ENCODE results near the gene FHL2. TPM values are rescaled to one million over a fixed set of nuclear protein-coding genes. Genes with fewer than 3 reads are reported as not detected.
A peak's percentile ranks its signal among the peaks of the same experiment; 100 is the strongest.

The FHL2 gene
- total RNA-seq, 8 experiments from 2014 or later, result 2.4 to 87.6 (median 23.4) TPM

GRCh38 chr2:105380432-105381100, 18.3 kb downstream of the FHL2 start:
- no peak overlapping the region for H3K27ac ChIP-seq
- H3K4me3 ChIP-seq, result no peak overlapping the region
- peak in 1 of 8 experiments; percentile 11 for ATAC-seq (replicated peaks in 6 of 8)
- in situ Hi-C loops (cut with MboI; ENCODE audit: low pct_unique_long_range_greater_than_20kb in 2 of 9, low sequenced_read_pairs in 9 of 9, unreplicated experiment in 9 of 9), result loop anchor here in 1 of 9 experiments (25.0 kb wide), 1 partner anchor 132 kb away; no protein-coding TSS in a partner anchor
- WGBS, 10 experiments, result 40 to 93% (median 78%) methylated on average over 2 to 9 of the region's 9 CpGs
- no peaks in the 10 kb centered on the region for H3K4me1 ChIP-seq (replicated peaks in 1 of 2)

- no peak for ATAC-seq (replicated peaks in 6 of 8)
- Histone ChIP-seq H3K27ac (no peak overlapping the region), H3K4me3 (no peak overlapping the region), H3K4me1 (replicated peaks in 1 of 2) (no peaks in the 10 kb centered on the region)
- 55 to 100% (median 90%) methylated on average over 1 to 6 of the region's 7 CpGs; no CpG with 5 or more reads in 2 of the 10 experiments for WGBS, 10 experiments
- in situ Hi-C loops (cut with MboI; ENCODE audit: low pct_unique_long_range_greater_than_20kb in 2 of 9, low sequenced_read_pairs in 9 of 9, unreplicated experiment in 9 of 9), result loop anchor here in 3 of 9 experiments (5.0 to 25.0 kb wide), 3 partner anchors 133 to 143 kb away; no protein-coding TSS in a partner anchor
Observed at GRCh38 chr2:105379741-105380186, 19.1 kb downstream of the FHL2 start.

GRCh38 chr2:105378921-105379383, 19.9 kb downstream of the FHL2 start:
- 60 to 100% (median 97%) methylated on average over 1 to 4 of the region's 4 CpGs; no CpG with 5 or more reads in 4 of the 10 experiments for WGBS, 10 experiments
- no peaks in the 10 kb centered on the region for H3K4me1 ChIP-seq (replicated peaks in 1 of 2)
- H3K4me3 ChIP-seq, result no peak overlapping the region
- no peak for ATAC-seq (replicated peaks in 6 of 8)
- in situ Hi-C loops (cut with MboI; ENCODE audit: low pct_unique_long_range_greater_than_20kb in 2 of 9, low sequenced_read_pairs in 9 of 9, unreplicated experiment in 9 of 9), result loop anchor here in 3 of 9 experiments (5.0 to 25.0 kb wide), 3 partner anchors 133 to 143 kb away; no protein-coding TSS in a partner anchor
- no peak overlapping the region for H3K27ac ChIP-seq

DNA sequence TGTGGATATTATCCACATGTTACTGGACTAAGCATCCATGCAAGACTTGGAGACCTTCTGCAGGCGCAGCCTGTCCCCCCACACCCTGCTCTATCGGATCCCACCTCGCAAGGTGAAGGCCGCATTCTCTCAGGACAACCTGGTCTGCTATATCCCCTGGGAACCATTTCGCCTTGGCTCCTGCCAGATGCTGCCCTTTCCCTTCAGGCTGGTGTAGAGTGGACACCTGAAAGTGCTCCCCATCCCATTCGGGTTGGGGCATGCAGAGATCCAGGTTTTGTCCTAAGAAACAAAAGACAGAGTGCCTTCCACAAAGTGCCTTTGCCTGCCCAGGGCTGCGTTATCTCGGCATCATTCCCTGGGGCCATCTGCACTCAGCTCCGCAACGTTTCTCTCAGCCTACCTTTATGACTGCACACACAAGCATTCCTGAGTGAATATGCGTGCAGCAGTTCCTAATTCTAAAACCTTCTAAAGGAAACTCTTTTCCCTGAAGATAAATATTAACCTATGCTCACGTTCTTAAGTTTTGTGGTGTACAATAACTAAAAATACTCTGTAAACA, 20.5 kb downstream of the FHL2 start:
- no peak overlapping the region for H3K4me3 ChIP-seq
- no peak overlapping the region for H3K27ac ChIP-seq
- H3K4me1 ChIP-seq (replicated peaks in 1 of 2), result no peaks in the 10 kb centered on the region
- WGBS, 10 experiments, result 74 to 100% (median 90%) methylated on average over 1 to 9 of the region's 12 CpGs; no CpG with 5 or more reads in 1 of the 10 experiments
- peak in 2 of 8 experiments; percentile 0 to 4 for ATAC-seq (replicated peaks in 6 of 8)
- in situ Hi-C loops (cut with MboI; ENCODE audit: low pct_unique_long_range_greater_than_20kb in 2 of 9, low sequenced_read_pairs in 9 of 9, unreplicated experiment in 9 of 9), result loop anchor here in 3 of 9 experiments (5.0 to 25.0 kb wide), 3 partner anchors 134 to 144 kb away; no protein-coding TSS in a partner anchor

DNA sequence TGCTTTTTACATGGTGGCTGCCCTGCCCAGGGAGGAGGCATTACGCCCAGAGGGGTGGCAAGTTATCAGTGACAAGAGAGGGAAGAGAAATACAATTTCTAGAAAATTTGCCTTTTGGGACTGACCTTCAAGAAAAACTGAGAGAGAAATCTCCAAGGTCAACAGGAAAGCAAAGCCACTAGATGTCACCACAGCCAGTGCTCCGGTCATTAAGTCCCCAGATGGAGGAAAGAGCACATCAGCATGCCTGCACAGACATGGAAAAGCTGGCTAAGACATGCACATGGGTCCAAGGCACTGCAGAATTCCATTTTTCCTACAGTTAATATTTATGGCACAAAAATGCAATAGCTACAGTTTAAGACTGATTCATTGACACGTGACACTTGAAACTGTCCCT, 21.0 kb downstream of the FHL2 start:
- ATAC-seq (replicated peaks in 6 of 8), result peak in 2 of 8 experiments; percentile 4 to 15
- WGBS, 10 experiments, result 0 to 100% (median 76%) methylated on average over 1 to 3 of the region's 3 CpGs; no CpG with 5 or more reads in 2 of the 10 experiments
- no peaks in the 10 kb centered on the region for H3K4me1 ChIP-seq (replicated peaks in 1 of 2)
- H3K4me3 ChIP-seq, result no peak overlapping the region
- in situ Hi-C loops (cut with MboI; ENCODE audit: low pct_unique_long_range_greater_than_20kb in 2 of 9, low sequenced_read_pairs in 9 of 9, unreplicated experiment in 9 of 9), result loop anchor here in 3 of 9 experiments (5.0 to 25.0 kb wide), 3 partner anchors 134 to 144 kb away; no protein-coding TSS in a partner anchor
- H3K27ac ChIP-seq, result no peak overlapping the region

GRCh38 chr2:105376789-105377240, 22.0 kb downstream of the FHL2 start:
- H3K4me3 ChIP-seq, result no peak overlapping the region
- no peak overlapping the region for H3K27ac ChIP-seq
- ATAC-seq (replicated peaks in 6 of 8), result peak in 6 of 8 experiments; percentile 44 to 95 (median 56)
- in situ Hi-C loops (cut with MboI; ENCODE audit: low pct_unique_long_range_greater_than_20kb in 2 of 9, low sequenced_read_pairs in 9 of 9, unreplicated experiment in 9 of 9), result loop anchor here in 3 of 9 experiments (5.0 to 25.0 kb wide), 3 partner anchors 135 to 145 kb away; no protein-coding TSS in a partner anchor
- peaks cover 0 to under 1% of the 10 kb centered on the region in 2 donors for H3K4me1 ChIP-seq (replicated peaks in 1 of 2)
- WGBS, 10 experiments, result 6 to 95% (median 45%) methylated on average over 2 to 5 of the region's 5 CpGs

- 44 to 93% (median 89%) methylated on average over 1 to 9 of the region's 11 CpGs for WGBS, 10 experiments
- Histone ChIP-seq H3K4me1 (replicated peaks in 1 of 2) (peaks cover 0 to 7% of the 10 kb centered on the region in 2 donors), H3K27ac (no peak overlapping the region), H3K4me3 (no peak overlapping the region)
- in situ Hi-C loops (cut with MboI; ENCODE audit: low pct_unique_long_range_greater_than_20kb in 2 of 9, low sequenced_read_pairs in 9 of 9, unreplicated experiment in 9 of 9), result loop anchor here in 3 of 9 experiments (5.0 to 25.0 kb wide), 3 partner anchors 136 to 146 kb away; no protein-coding TSS in a partner anchor
- no peak for ATAC-seq (replicated peaks in 6 of 8)
Observed at GRCh38 chr2:105376010-105376409, 22.8 kb downstream of the FHL2 start.

DNA sequence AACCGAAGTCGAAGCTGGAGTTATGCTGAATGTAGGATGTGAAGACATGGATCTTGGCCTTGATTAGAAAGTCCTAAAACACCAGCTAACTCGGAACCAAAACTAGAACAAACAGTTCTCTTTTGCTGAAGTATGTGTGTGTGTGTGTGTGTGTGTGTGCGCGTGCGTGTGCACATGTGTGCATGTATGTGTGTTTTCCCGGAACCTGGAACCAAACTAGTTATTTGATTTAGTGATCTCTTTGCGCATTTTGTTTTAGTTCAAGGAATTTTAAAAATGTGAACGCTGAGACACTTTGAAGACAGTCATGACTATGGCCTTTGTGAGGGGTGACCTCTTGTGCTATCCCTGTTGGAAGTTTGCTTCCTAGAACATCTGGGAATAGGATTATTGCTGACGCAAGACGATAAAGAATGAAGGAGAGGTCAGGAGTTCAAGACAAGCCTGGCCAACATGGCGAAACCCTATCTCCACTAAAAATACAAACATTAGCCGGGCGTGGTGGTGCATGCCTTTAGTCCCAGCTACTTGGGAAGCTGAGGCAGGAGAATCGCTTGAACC, 23.8 kb downstream of the FHL2 start:
- Histone ChIP-seq H3K4me1 (replicated peaks in 1 of 2) (peaks cover 0 to 7% of the 10 kb centered on the region in 2 donors), H3K27ac (no peak overlapping the region), H3K4me3 (no peak overlapping the region)
- in situ Hi-C loops (cut with MboI; ENCODE audit: low pct_unique_long_range_greater_than_20kb in 2 of 9, low sequenced_read_pairs in 9 of 9, unreplicated experiment in 9 of 9), result loop anchor here in 3 of 9 experiments (5.0 to 25.0 kb wide), 3 partner anchors 137 to 147 kb away; no protein-coding TSS in a partner anchor
- 65 to 97% (median 89%) methylated on average over 1 to 14 of the region's 15 CpGs for WGBS, 10 experiments
- peak in 1 of 8 experiments; percentile 2 for ATAC-seq (replicated peaks in 6 of 8)

DNA sequence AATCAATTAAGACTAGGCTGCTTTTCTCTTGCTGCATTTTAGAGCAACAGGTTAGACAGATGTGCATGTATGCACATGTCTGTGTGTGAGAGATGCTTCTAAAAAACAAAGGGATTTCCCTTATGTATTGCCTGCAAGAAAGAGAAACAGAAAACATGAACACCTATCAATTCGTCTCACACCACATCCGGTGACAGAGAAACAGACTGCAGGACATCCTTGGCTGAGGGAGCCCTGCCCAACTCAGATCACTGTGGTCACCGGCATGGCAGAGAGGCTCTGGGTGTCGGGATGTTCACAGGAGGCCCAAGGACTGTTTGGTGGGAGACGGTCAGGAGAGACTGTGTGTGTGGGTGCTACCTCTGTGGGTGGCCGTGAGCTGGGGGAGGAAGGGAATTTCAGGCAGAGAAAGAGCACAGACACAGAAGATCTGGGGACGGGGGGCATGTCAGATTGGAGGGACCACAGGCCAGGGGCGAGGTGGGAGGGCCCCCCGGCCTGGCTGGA, 24.9 kb downstream of the FHL2 start:
- H3K4me1 ChIP-seq (replicated peaks in 1 of 2), result peaks cover 0 to 7% of the 10 kb centered on the region in 2 donors
- no peak overlapping the region for H3K27ac ChIP-seq
- H3K4me3 ChIP-seq, result no peak overlapping the region
- in situ Hi-C loops (cut with MboI; ENCODE audit: low pct_unique_long_range_greater_than_20kb in 2 of 9, low sequenced_read_pairs in 9 of 9, unreplicated experiment in 9 of 9), result loop anchor here in 4 of 9 experiments (10.0 to 25.0 kb wide), 3 partner anchors 138 to 163 kb away; no protein-coding TSS in a partner anchor
- no peak for ATAC-seq (replicated peaks in 6 of 8)
- 83 to 100% (median 90%) methylated on average over 2 to 3 of the region's 9 CpGs; no CpG with 5 or more reads in 7 of the 10 experiments for WGBS, 10 experiments

DNA sequence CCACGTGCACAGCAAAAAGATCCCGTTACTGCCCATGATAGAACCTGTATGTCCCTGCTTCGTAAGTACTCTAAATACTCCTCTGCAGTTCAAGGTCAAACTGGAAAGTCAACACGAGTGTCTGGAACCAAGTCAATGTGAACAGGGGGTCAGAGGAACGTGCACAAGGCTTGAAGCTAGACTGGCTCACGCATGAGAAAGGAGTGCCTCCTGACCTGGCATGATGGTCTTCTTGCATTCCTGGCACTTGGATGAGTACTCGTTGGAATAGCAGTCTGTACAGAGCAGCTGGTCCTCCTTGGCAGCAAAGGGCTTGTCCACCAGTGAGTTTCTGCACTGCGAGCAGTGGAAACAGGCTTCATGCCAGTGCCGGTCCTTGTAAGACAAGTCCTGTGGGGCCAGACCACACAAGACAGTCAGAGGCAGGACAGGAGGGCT, 25.5 kb downstream of the FHL2 start:
- no peak overlapping the region for H3K27ac ChIP-seq
- in situ Hi-C loops (cut with MboI; ENCODE audit: low pct_unique_long_range_greater_than_20kb in 2 of 9, low sequenced_read_pairs in 9 of 9, unreplicated experiment in 9 of 9), result loop anchor here in 4 of 9 experiments (10.0 to 25.0 kb wide), 3 partner anchors 139 to 164 kb away; no protein-coding TSS in a partner anchor
- peaks cover 0 to 7% of the 10 kb centered on the region in 2 donors for H3K4me1 ChIP-seq (replicated peaks in 1 of 2)

DNA sequence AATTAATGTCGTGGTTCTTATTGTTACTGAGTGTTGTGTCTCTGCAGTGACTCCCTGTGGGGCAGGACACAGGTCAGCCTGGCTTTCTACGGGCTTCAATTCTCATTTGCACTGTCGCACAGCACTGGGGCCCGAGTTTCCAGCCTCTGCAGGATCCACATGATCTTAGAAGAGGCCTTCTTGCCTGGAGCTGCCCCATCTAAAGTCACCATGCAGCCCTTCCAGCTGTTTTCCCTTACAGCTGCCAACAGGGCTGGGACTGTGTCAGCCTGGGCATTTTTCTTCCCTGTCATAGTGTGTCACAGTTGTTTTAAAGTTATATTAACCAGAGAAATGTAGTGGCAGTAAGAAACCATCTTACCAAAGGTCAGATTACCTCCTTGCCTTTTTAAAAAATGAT, 27.0 kb downstream of the FHL2 start:
- Histone ChIP-seq H3K27ac (no peak overlapping the region), H3K4me3 (no peak overlapping the region), H3K4me1 (replicated peaks in 1 of 2) (peaks cover 0 to 7% of the 10 kb centered on the region in 2 donors)
- WGBS, 10 experiments, result 0 to 92% (median 54%) methylated on average over 1 to 4 of the region's 4 CpGs; no CpG with 5 or more reads in 3 of the 10 experiments
- in situ Hi-C loops (cut with MboI; ENCODE audit: low pct_unique_long_range_greater_than_20kb in 2 of 9, low sequenced_read_pairs in 9 of 9, unreplicated experiment in 9 of 9), result loop anchor here in 4 of 9 experiments (10.0 to 25.0 kb wide), 3 partner anchors 140 to 165 kb away; no protein-coding TSS in a partner anchor
- ATAC-seq (replicated peaks in 6 of 8), result peak in 2 of 8 experiments; percentile 47 to 49

More for the DNA sequence above, 25.5 kb downstream of the FHL2 start:
- no peak overlapping the region for H3K4me3 ChIP-seq
- WGBS, 10 experiments, result 37 to 100% (median 87%) methylated on average over 1 to 7 of the region's 9 CpGs; no CpG with 5 or more reads in 4 of the 10 experiments
- ATAC-seq (replicated peaks in 6 of 8), result no peak

- H3K4me3 ChIP-seq, result no peak overlapping the region
- peak in 2 of 8 experiments; percentile 2 to 22 for ATAC-seq (replicated peaks in 6 of 8)
- WGBS, 10 experiments, result 58 to 100% (median 88%) methylated on average over 1 to 10 of the region's 10 CpGs; no CpG with 5 or more reads in 1 of the 10 experiments
- in situ Hi-C loops (cut with MboI; ENCODE audit: low pct_unique_long_range_greater_than_20kb in 2 of 9, low sequenced_read_pairs in 9 of 9, unreplicated experiment in 9 of 9), result loop anchor here in 4 of 9 experiments (10.0 to 25.0 kb wide), 3 partner anchors 141 to 166 kb away; no protein-coding TSS in a partner anchor
- no peak overlapping the region for H3K27ac ChIP-seq
- peaks cover 0 to 7% of the 10 kb centered on the region in 2 donors for H3K4me1 ChIP-seq (replicated peaks in 1 of 2)
Observed at GRCh38 chr2:105371156-105371555, 27.7 kb downstream of the FHL2 start.
